GM23338 (cell line): ENCODE data around the gene OR11H7. TPM values are rescaled to one million over a fixed set of nuclear protein-coding genes. Genes with fewer than 3 reads are reported as not detected.

ENCODE experiments used
- ATAC-seq: fragments of 200-7000 bp; cut with Tn5 transposase; 3 replicates; pipeline ENCODE4 v1.9.1; 2020
- DNase-seq: peaks from one replicate; pipeline ENCODE4 v3.0.0-alpha.2; 2015; ENCODE audit warnings: low spot score
- H2AFZ ChIP-seq: fragments of 200-600 bp; sonication (generic); 2 replicates; pipeline ENCODE4 v1.8.0; 2016; ENCODE audit warnings: antibody characterized with exemption, mild to moderate bottlenecking, moderate library complexity
- H3F3A ChIP-seq: fragments of 200-600 bp; sonication (generic); replicated peaks from 2 replicates; pipeline ENCODE4 v1.8.0; 2017; ENCODE audit warnings: antibody characterized with exemption, mixed run types, low read depth
- H3K27ac ChIP-seq: fragments of 200-600 bp; sonication (generic); 2 replicates; pipeline ENCODE4 v1.6.1; 2016; ENCODE audit warnings: low read depth
- H3K27me3 ChIP-seq: fragments of 200-600 bp; sonication (generic); 2 replicates; pipeline ENCODE4 v1.8.0; 2016; ENCODE audit warnings: mild to moderate bottlenecking, mixed run types, moderate library complexity; ENCODE audit not compliant: insufficient read depth
- H3K36me3 ChIP-seq: fragments of 200-600 bp; sonication (generic); 2 replicates; pipeline ENCODE4 v1.8.0; 2016; ENCODE audit warnings: mild to moderate bottlenecking; ENCODE audit not compliant: insufficient read depth
- H3K4me1 ChIP-seq: fragments of 200-600 bp; sonication (generic); 2 replicates; pipeline ENCODE4 v1.8.0; 2016; ENCODE audit warnings: mild to moderate bottlenecking, moderate library complexity; ENCODE audit not compliant: insufficient read depth
- H3K4me2 ChIP-seq: fragments of 200-600 bp; sonication (generic); 2 replicates; pipeline ENCODE4 v1.7.1; 2017; ENCODE audit warnings: mixed run types
- H3K4me3 ChIP-seq: fragments of 200-600 bp; sonication (generic); 2 replicates; pipeline ENCODE4 v1.6.1; 2016; ENCODE audit warnings: mixed run types
- H3K79me2 ChIP-seq: fragments of 200-600 bp; sonication (generic); replicated peaks from 2 replicates; pipeline ENCODE4 v1.8.0; 2017; ENCODE audit warnings: mild to moderate bottlenecking; ENCODE audit not compliant: insufficient read depth
- H3K9me2 ChIP-seq: fragments of 200-600 bp; sonication (generic); 2 replicates; pipeline ENCODE4 v1.8.0; 2017; ENCODE audit not compliant: insufficient read depth
- H4K20me1 ChIP-seq: fragments of 200-600 bp; sonication (generic); replicated peaks from 2 replicates; pipeline ENCODE4 v1.8.0; 2017; ENCODE audit warnings: mild to moderate bottlenecking; ENCODE audit not compliant: insufficient read depth
- H3K27ac Mint-ChIP-seq: 2 replicates; pipeline ENCODE4 v1.8.0; 2020; ENCODE audit warnings: inconsistent platforms, mild to moderate bottlenecking, moderate library complexity, mixed read lengths
- H3K27me3 Mint-ChIP-seq: 3 replicates; pipeline ENCODE4 v1.8.0; 2022; ENCODE audit warnings: low read depth, mild to moderate bottlenecking, moderate library complexity, mixed read lengths, inconsistent platforms; ENCODE audit not compliant: insufficient read depth, poor library complexity
- H3K36me3 Mint-ChIP-seq: 3 replicates; pipeline ENCODE4 v1.8.0; 2021; ENCODE audit warnings: low read depth, mild to moderate bottlenecking, inconsistent platforms, moderate library complexity, mixed read lengths
- H3K4me1 Mint-ChIP-seq: 3 replicates; pipeline ENCODE4 v1.8.0; 2020; ENCODE audit warnings: mild to moderate bottlenecking, inconsistent platforms, mixed read lengths
- H3K4me3 Mint-ChIP-seq: 3 replicates; pipeline ENCODE4 v1.8.0; 2021; ENCODE audit warnings: moderate library complexity, mild to moderate bottlenecking, inconsistent platforms, mixed read lengths
- H3K9me3 Mint-ChIP-seq: 3 replicates; pipeline ENCODE4 v1.8.0; 2020; ENCODE audit warnings: moderate library complexity, mild to moderate bottlenecking, inconsistent platforms, mixed read lengths
- CREB1 ChIP-seq: fragments of 250-450 bp; sonication (Bioruptor Pico); IDR thresholded peaks from 2 replicates; pipeline ENCODE4 v1.5.0; 2020; ENCODE audit warnings: low read depth, mild to moderate bottlenecking, moderate library complexity
- CTCF ChIP-seq, 2 experiments: fragments of 200-600 bp in 1 of 2; sonication (generic) in 1 of 2; conservative IDR thresholded peaks; 2 replicates each; pipeline versions ENCODE4 v1.5.1 to v1.6.1; 2016 to 2017; ENCODE audit warnings: antibody characterized with exemption in 2 of 2, low read depth in 2 of 2, mild to moderate bottlenecking in 2 of 2, moderate library complexity in 1 of 2
- ETS1 ChIP-seq: IDR thresholded peaks from 2 replicates; pipeline ENCODE4 v1.6.1; 2016; ENCODE audit warnings: antibody characterized with exemption
- EZH2phosphoT487 ChIP-seq: fragments of 200-600 bp; sonication (generic); IDR thresholded peaks from one replicate; pipeline ENCODE4 v1.8.1; 2018; ENCODE audit warnings: antibody characterized with exemption; ENCODE audit not compliant: unreplicated experiment
- JUNB ChIP-seq: IDR thresholded peaks from one replicate; pipeline ENCODE4 v1.6.1; 2016; ENCODE audit warnings: antibody characterized with exemption; ENCODE audit not compliant: unreplicated experiment
- NANOG ChIP-seq: IDR thresholded peaks from 2 replicates; pipeline ENCODE4 v1.6.1; 2016; ENCODE audit warnings: antibody characterized with exemption, borderline replicate concordance
- POLR2AphosphoS5 ChIP-seq: IDR thresholded peaks from 2 replicates; pipeline ENCODE4 v1.6.1; 2016; ENCODE audit warnings: antibody characterized with exemption, low read depth
- REST ChIP-seq: IDR thresholded peaks from one replicate; pipeline ENCODE4 v1.6.1; 2018; ENCODE audit warnings: antibody characterized with exemption; ENCODE audit not compliant: unreplicated experiment
- STAT1 ChIP-seq: IDR thresholded peaks from one replicate; pipeline ENCODE4 v1.6.1; 2016; ENCODE audit warnings: antibody characterized with exemption; ENCODE audit not compliant: unreplicated experiment
- ZNF114 ChIP-seq: fragments of 250-450 bp; sonication (Bioruptor Pico); IDR thresholded peaks from 2 replicates; pipeline ENCODE4 v1.5.0; 2020; ENCODE audit warnings: mild to moderate bottlenecking, moderate library complexity
- polyA plus RNA-seq: library from polyadenylated mRNA; unstranded; fragments of >200 nt; fragmentation: Nextera tagmentation; extraction: Ambion mirVana; gene quantifications from 2 replicates; pipeline ENCODE4 v1.2.1, GENCODE V29; 2016
- total RNA-seq: library from RNA; depleted of rRNA; stranded (reverse); fragments of >200 nt; shearing (Covaris generic); gene quantifications from 2 replicates; pipeline ENCODE4 v1.2.3, GENCODE V29; 2014

Gene OR11H7
- total and polyA plus RNA-seq, 2 experiments from 2014 or later = not detected

GRCh38 chr14:20191396-20191795, 37.4 kb upstream of the OR11H7 start:
- Histone ChIP-seq H3K4me2 (no peak overlapping the region), H4K20me1 (no peaks in the 10 kb centered on the region), H2AFZ (no peak overlapping the region), H3F3A (no peaks in the 10 kb centered on the region), H3K27me3 (no peaks in the 10 kb centered on the region), H3K9me2 (no peaks in the 10 kb centered on the region), H3K36me3 (0 out of 2 replicates have a peak, but pooled peaks cover 14% of the 10 kb centered on the region), H3K27ac (no peak overlapping the region), H3K4me3 (no peak overlapping the region), H3K4me1 (no peaks in the 10 kb centered on the region), H3K79me2 (no peaks in the 10 kb centered on the region)
- TF ChIP-seq EZH2phosphoT487 (no peak), ZNF114 (CRISPR knock-in tag) (no peak)
- ATAC-seq = no peak
- DNase-seq = no peak
- Mint-ChIP-seq H3K27ac (no peak overlapping the region), H3K4me3 (no peak overlapping the region), H3K27me3 (peaks cover 2% of the 10 kb centered on the region), H3K4me1 (no peaks in the 10 kb centered on the region), H3K36me3 (peaks cover 31% of the 10 kb centered on the region), H3K9me3 (peaks cover 99% of the 10 kb centered on the region)

- peaks cover 93% of the 10 kb centered on the region for H3K9me3 Mint-ChIP-seq
- ATAC-seq = no peak
- H3F3A ChIP-seq = no peaks in the 10 kb centered on the region
These were observed 34.7 kb upstream of the OR11H7 start for GRCh38 chr14:20194101-20194500.

More at GRCh38 chr14:20194101-20194500, 34.7 kb upstream of the OR11H7 start:
- Mint-ChIP-seq H3K27me3 (peaks cover 4% of the 10 kb centered on the region), H3K4me1 (no peaks in the 10 kb centered on the region), H3K36me3 (peaks cover 36% of the 10 kb centered on the region), H3K4me3 (no peak overlapping the region), H3K27ac (no peak overlapping the region)
- H3K9me2 ChIP-seq = no peaks in the 10 kb centered on the region
- no peak overlapping the region for H3K4me2 ChIP-seq
- H3K27ac ChIP-seq = no peak overlapping the region
- H3K4me3 ChIP-seq = no peak overlapping the region
- H3K27me3 ChIP-seq = no peaks in the 10 kb centered on the region
- no peak overlapping the region for H2AFZ ChIP-seq
- no peak for TF ChIP-seq CTCF (conservative IDR thresholded peaks at IDR 0.05; ENCODE audit: low read depth in 2 of 2)
- no peak for TF ChIP-seq POLR2AphosphoS5
- no peak for TF ChIP-seq ETS1
- no peak for TF ChIP-seq CREB1
- no peak for TF ChIP-seq JUNB
- no peak for TF ChIP-seq REST
- no peak for TF ChIP-seq STAT1
- TF ChIP-seq EZH2phosphoT487 = no peak
- TF ChIP-seq ZNF114 (CRISPR knock-in tag) = no peak
- no peak for TF ChIP-seq NANOG
- DNase-seq = no peak
- no peaks in the 10 kb centered on the region for H3K4me1 ChIP-seq
- no peaks in the 10 kb centered on the region for H3K79me2 ChIP-seq
- H3K36me3 ChIP-seq = 0 out of 2 replicates have a peak, but pooled peaks cover 14% of the 10 kb centered on the region
- H4K20me1 ChIP-seq = no peaks in the 10 kb centered on the region
